CD14-positive monocyte (primary cell): ENCODE measurements around the gene GAMT. TPM values are rescaled to one million over a fixed set of nuclear protein-coding genes. Genes with fewer than 3 reads are reported as not detected.

Source experiments
- DNase-seq, 3 donors: peaks; one replicate each; pipeline ENCODE4 v3.0.0-alpha.2; 2011 to 2022
- H2AFZ ChIP-seq: 2 replicates; pipeline ENCODE4 v1.6.0; 2012; ENCODE audit warnings: mild to moderate bottlenecking, low read depth, low read length, inconsistent platforms; ENCODE audit not compliant: insufficient read depth, poor library complexity, severe bottlenecking
- H3K27ac ChIP-seq, 2 donors: 1 replicate in 1 of 2; 2 replicates in 1 of 2; pipeline ENCODE4 v1.5.1; 2012 to 2013; ENCODE audit warnings: low read length in 2 of 2, control low read depth in 1 of 2, inconsistent platforms in 1 of 2, low read depth in 1 of 2, mild to moderate bottlenecking in 1 of 2
- H3K27me3 ChIP-seq, 2 donors: one replicate each; pipeline versions ENCODE4 v1.6.0 to v1.6.1; 2011 to 2013; ENCODE audit warnings: low read length in 2 of 2; ENCODE audit not compliant: control insufficient read depth in 2 of 2, insufficient read depth in 2 of 2
- H3K36me3 ChIP-seq, 2 donors: replicated peaks in 1 of 2; 1 replicate in 1 of 2; 2 replicates in 1 of 2; pipeline versions ENCODE4 v1.5.1 to v1.6.1; 2012 to 2013; ENCODE audit warnings: low read length in 2 of 2, control low read depth in 1 of 2, inconsistent platforms in 1 of 2, mild to moderate bottlenecking in 1 of 2; ENCODE audit not compliant: insufficient read depth in 2 of 2, control insufficient read depth in 1 of 2
- H3K4me1 ChIP-seq, 2 donors: 1 replicate in 1 of 2; 2 replicates in 1 of 2; pipeline versions ENCODE4 v1.5.1 to v1.6.1; 2012 to 2013; ENCODE audit warnings: low read length in 2 of 2, control low read depth in 1 of 2, inconsistent platforms in 1 of 2, mild to moderate bottlenecking in 1 of 2, moderate library complexity in 1 of 2; ENCODE audit not compliant: insufficient read depth in 2 of 2, control insufficient read depth in 1 of 2
- H3K4me2 ChIP-seq: replicated peaks from 2 replicates; pipeline ENCODE3; 2012; ENCODE audit warnings: low read length, moderate library complexity, mild to moderate bottlenecking; ENCODE audit not compliant: poor library complexity, severe bottlenecking; ENCODE audit errors: extremely low read depth
- H3K4me3 ChIP-seq, 3 experiments: fragments of 200-600 bp in 1 of 3; sonication (generic) in 1 of 3; replicated peaks in 1 of 3; 1 replicate in 2 of 3; 2 replicates in 1 of 3; pipeline ENCODE4 v1.5.1; 2011 to 2013; ENCODE audit warnings: low read length in 3 of 3, mild to moderate bottlenecking in 3 of 3, control low read depth in 2 of 3, low read depth in 2 of 3, inconsistent platforms in 1 of 3, moderate library complexity in 1 of 3
- H3K79me2 ChIP-seq: 2 replicates; pipeline ENCODE4 v1.6.0; 2012; ENCODE audit warnings: mild to moderate bottlenecking, control low read depth, inconsistent platforms, low read length, moderate library complexity; ENCODE audit not compliant: insufficient read depth
- H3K9ac ChIP-seq: 2 replicates; pipeline ENCODE4 v1.6.0; 2017; ENCODE audit warnings: low read length, mild to moderate bottlenecking; ENCODE audit not compliant: insufficient read depth, poor library complexity, severe bottlenecking
- H3K9me3 ChIP-seq, 2 donors: replicated peaks in 1 of 2; 1 replicate in 1 of 2; 2 replicates in 1 of 2; pipeline versions ENCODE4 v1.5.1 to v1.6.1; 2012 to 2013; ENCODE audit warnings: low read length in 2 of 2, control low read depth in 1 of 2; ENCODE audit not compliant: control insufficient read depth in 1 of 2, insufficient read depth in 1 of 2
- H4K20me1 ChIP-seq: 2 replicates; pipeline ENCODE4 v1.6.0; 2012; ENCODE audit warnings: mild to moderate bottlenecking, low read length, control low read depth, moderate library complexity; ENCODE audit not compliant: insufficient read depth
- H3K27ac Mint-ChIP-seq, 7 donors: one replicate each; pipeline ENCODE4 v1.8.0; 2020; ENCODE audit warnings: mild to moderate bottlenecking in 7 of 7, mixed read lengths in 7 of 7, moderate library complexity in 6 of 7, inconsistent platforms in 2 of 7
- H3K27me3 Mint-ChIP-seq, 3 donors: one replicate each; pipeline ENCODE4 v1.8.0; 2021 to 2022; ENCODE audit warnings: low read depth in 3 of 3, mild to moderate bottlenecking in 3 of 3, mixed read lengths in 3 of 3, moderate library complexity in 3 of 3, inconsistent platforms in 1 of 3
- H3K36me3 Mint-ChIP-seq, 2 donors: one replicate each; pipeline ENCODE4 v1.8.0; 2020; ENCODE audit warnings: mixed read lengths in 2 of 2, inconsistent platforms in 1 of 2, mild to moderate bottlenecking in 1 of 2
- H3K4me1 Mint-ChIP-seq: one replicate; pipeline ENCODE4 v1.8.0; 2020; ENCODE audit warnings: mild to moderate bottlenecking, mixed read lengths
- H3K4me3 Mint-ChIP-seq, 2 donors: one replicate each; pipeline ENCODE4 v1.8.0; 2020; ENCODE audit warnings: mild to moderate bottlenecking in 2 of 2, mixed read lengths in 2 of 2, moderate library complexity in 1 of 2
- H3K9me3 Mint-ChIP-seq, 7 donors: one replicate each; pipeline ENCODE4 v1.8.0; 2020 to 2022; ENCODE audit warnings: mixed read lengths in 7 of 7, mild to moderate bottlenecking in 6 of 7, moderate library complexity in 6 of 7, inconsistent platforms in 2 of 7
- CTCF ChIP-seq: fragments of 200-600 bp; IDR thresholded peaks from one replicate; pipeline ENCODE4 v1.8.0; 2022; ENCODE audit warnings: antibody characterized with exemption, mild to moderate bottlenecking
- WGBS: methylation state at CpG from one replicate; pipeline ENCODE4 v1.1.5; 2013; ENCODE audit warnings: missing lambda C conversion rate; ENCODE audit not compliant: insufficient coverage; 5-methylcytosine and 5-hydroxymethylcytosine counted together
- intact Hi-C, 2 donors: fragments of 100-400 bp; cut with micrococcal nuclease; formaldehyde crosslinking; loops; one replicate each; pipeline versions ENCODE4 v1.15.0 to v1.15.1; 2023
- polyA plus RNA-seq, 3 donors: library from polyadenylated mRNA; depleted of rRNA in 1 of 3; unstranded in 2 of 3; stranded (reverse) in 1 of 3; fragments of 300-500 nt in 2 of 3; fragments of >200 nt in 1 of 3; fragmentation: Illumina TruSeq in 2 of 3; gene quantifications; 1 replicate in 2 of 3; 2 replicates in 1 of 3; pipeline ENCODE4 v1.2.3, GENCODE V29; 2012 to 2021

The GAMT gene
- polyA plus RNA-seq, 3 donors = 0.95 to 1.3 (median 0.96) TPM

DNA sequence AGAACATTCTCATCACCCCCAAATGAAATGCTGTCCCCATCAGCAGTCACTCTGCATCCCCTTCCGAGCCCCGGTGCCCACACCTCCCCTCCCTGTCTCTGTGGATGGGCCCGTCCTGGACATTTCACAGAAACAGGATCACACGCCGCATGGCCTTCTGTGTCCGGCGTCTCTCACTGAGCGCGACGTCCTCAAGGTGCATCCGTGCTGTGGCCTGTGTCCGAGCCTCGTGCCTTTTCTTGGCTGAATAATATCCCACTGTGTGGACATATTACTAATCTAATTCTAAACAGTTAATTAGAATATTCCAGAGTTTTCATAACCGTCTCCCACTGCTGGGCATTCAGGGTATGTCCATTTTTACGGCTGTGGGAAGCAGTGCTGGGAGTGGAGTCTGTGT, 8.9 kb downstream of the GAMT start:
- Histone ChIP-seq H4K20me1 (peaks cover 5% of the 10 kb centered on the region), H3K9me3 (no peaks in the 10 kb centered on the region), H3K27me3 (no peaks in the 10 kb centered on the region), H3K36me3 (peaks cover 68 to 70% of the 10 kb centered on the region in 2 donors), H3K9ac (no peak overlapping the region), H3K4me3 (no peak overlapping the region), H3K4me1 (peaks cover 0 to 11% of the 10 kb centered on the region in 2 donors), H3K27ac (no peak overlapping the region), H3K79me2 (no peaks in the 10 kb centered on the region), H2AFZ (no peak overlapping the region), H3K4me2 (no peak overlapping the region)
- H3K27ac Mint-ChIP-seq = no peak overlapping the region
- peaks cover 0 to 3% (median 0%) of the 10 kb centered on the region in 3 donors for H3K27me3 Mint-ChIP-seq
- no peaks in the 10 kb centered on the region for H3K9me3 Mint-ChIP-seq
- WGBS = 100% methylated on average over 5 of the region's 15 CpGs
- intact Hi-C loops = no loop called here
- peaks cover 6% of the 10 kb centered on the region for H3K4me1 Mint-ChIP-seq
- TF ChIP-seq CTCF = no peak
- no peak for DNase-seq
- H3K4me3 Mint-ChIP-seq = no peak overlapping the region
- H3K36me3 Mint-ChIP-seq = peaks cover 48 to 67% of the 10 kb centered on the region in 2 donors

- Mint-ChIP-seq H3K27ac (peak overlapping the region in 1 of 7 donors; percentile 2), H3K36me3 (peaks cover 54 to 81% of the 10 kb centered on the region in 2 donors), H3K27me3 (peaks cover 0 to under 1% (median 0%) of the 10 kb centered on the region in 3 donors), H3K4me1 (peaks cover 3% of the 10 kb centered on the region), H3K9me3 (peaks cover 0 to 2% (median 0%) of the 10 kb centered on the region in 7 donors), H3K4me3 (no peak overlapping the region)
- Histone ChIP-seq H3K9me3 (no peaks in the 10 kb centered on the region), H4K20me1 (peaks cover 5% of the 10 kb centered on the region), H3K79me2 (peaks cover 7% of the 10 kb centered on the region), H3K4me3 (no peak overlapping the region), H3K27me3 (no peaks in the 10 kb centered on the region), H3K4me2 (no peak overlapping the region), H3K27ac (no peak overlapping the region), H3K36me3 (peaks cover 70 to 75% of the 10 kb centered on the region in 2 donors), H3K9ac (no peak overlapping the region), H2AFZ (no peak overlapping the region), H3K4me1 (peaks cover 0 to 3% of the 10 kb centered on the region in 2 donors)
- TF ChIP-seq CTCF = no peak
- intact Hi-C loops = no loop called here
- WGBS = 95% methylated on average over 34 of the region's 42 CpGs
- DNase-seq = no peak
Measured at GRCh38 chr19:1390890-1391423, 10.4 kb downstream of the GAMT start.
